DOHH2 (cell line): Measurements from ENCODE around the gene PHOSPHO1.
"Not testable (repeated sequence)": the region's sequence is repeated elsewhere in the genome, so short reads cannot be mapped to it uniquely, and the experiment has no call there.

Source experiments
- H3F3A ChIP-seq: fragments of 200-600 bp; sonication (generic), shearing (Covaris generic); 2 replicates; pipeline ENCODE4 v1.6.0; 2016; ENCODE audit warnings: antibody characterized with exemption, mild to moderate bottlenecking; ENCODE audit not compliant: control insufficient read depth, insufficient read depth
- H3K27ac ChIP-seq: fragments of 200-600 bp; sonication (generic); 2 replicates; pipeline ENCODE4 v1.5.1; 2014; ENCODE audit warnings: low read depth, mild to moderate bottlenecking, low read length, moderate library complexity
- H3K27me3 ChIP-seq: fragments of 200-600 bp; sonication (generic); 2 replicates; pipeline ENCODE4 v1.6.1; 2014; ENCODE audit warnings: mild to moderate bottlenecking, low read length, mixed read lengths; ENCODE audit not compliant: control insufficient read depth
- H3K36me3 ChIP-seq: fragments of 200-600 bp; sonication (generic); 2 replicates; pipeline ENCODE4 v1.6.1; 2014; ENCODE audit warnings: mild to moderate bottlenecking, low read length, moderate library complexity, mixed read lengths; ENCODE audit not compliant: control insufficient read depth
- H3K4me1 ChIP-seq: fragments of 200-600 bp; sonication (generic); 2 replicates; pipeline ENCODE4 v1.6.1; 2014; ENCODE audit warnings: mild to moderate bottlenecking, low read length, mixed read lengths; ENCODE audit not compliant: control insufficient read depth
- H3K4me2 ChIP-seq: fragments of 200-600 bp; sonication (generic); 2 replicates; pipeline ENCODE4 v1.6.0; 2014; ENCODE audit warnings: mild to moderate bottlenecking, low read length, moderate library complexity
- H3K4me3 ChIP-seq: fragments of 200-600 bp; sonication (generic); 2 replicates; pipeline ENCODE4 v1.5.1; 2014; ENCODE audit warnings: mild to moderate bottlenecking, low read length, mixed read lengths
- H3K79me2 ChIP-seq: fragments of 200-600 bp; sonication (generic); 2 replicates; pipeline ENCODE4 v1.6.1; 2014; ENCODE audit warnings: mild to moderate bottlenecking, low read length, mixed read lengths; ENCODE audit not compliant: control insufficient read depth
- H3K9me2 ChIP-seq: fragments of 200-600 bp; sonication (generic); replicated peaks from 2 replicates; pipeline ENCODE4 v1.6.1; 2014; ENCODE audit warnings: mild to moderate bottlenecking, low read length, mixed read lengths; ENCODE audit not compliant: control insufficient read depth
- H3K9me3 ChIP-seq: fragments of 200-600 bp; sonication (generic); 2 replicates; pipeline ENCODE4 v1.6.1; 2014; ENCODE audit warnings: antibody characterized with exemption, low read length, mixed read lengths; ENCODE audit not compliant: control insufficient read depth, insufficient read depth
- H4K20me1 ChIP-seq: fragments of 200-600 bp; sonication (generic); 2 replicates; pipeline ENCODE4 v1.6.0; 2014; ENCODE audit warnings: low read depth, mild to moderate bottlenecking, antibody characterized with exemption, low read length, moderate library complexity; ENCODE audit not compliant: control insufficient read depth, insufficient read depth
- CTCF ChIP-seq: fragments of 200-600 bp; sonication (generic); IDR thresholded peaks from one replicate; pipeline ENCODE4 v1.5.1; 2014; ENCODE audit warnings: antibody characterized with exemption, mild to moderate bottlenecking, low read depth, low read length; ENCODE audit not compliant: poor library complexity, severe bottlenecking
- EZH2phosphoT487 ChIP-seq: fragments of 200-600 bp; sonication (generic); IDR thresholded peaks from 2 replicates; pipeline ENCODE4 v1.6.1; 2017; ENCODE audit warnings: borderline replicate concordance, mild to moderate bottlenecking, antibody characterized with exemption, low read length, moderate library complexity, mixed read lengths

PHOSPHO1 gene, protein sequence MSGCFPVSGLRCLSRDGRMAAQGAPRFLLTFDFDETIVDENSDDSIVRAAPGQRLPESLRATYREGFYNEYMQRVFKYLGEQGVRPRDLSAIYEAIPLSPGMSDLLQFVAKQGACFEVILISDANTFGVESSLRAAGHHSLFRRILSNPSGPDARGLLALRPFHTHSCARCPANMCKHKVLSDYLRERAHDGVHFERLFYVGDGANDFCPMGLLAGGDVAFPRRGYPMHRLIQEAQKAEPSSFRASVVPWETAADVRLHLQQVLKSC

DNA sequence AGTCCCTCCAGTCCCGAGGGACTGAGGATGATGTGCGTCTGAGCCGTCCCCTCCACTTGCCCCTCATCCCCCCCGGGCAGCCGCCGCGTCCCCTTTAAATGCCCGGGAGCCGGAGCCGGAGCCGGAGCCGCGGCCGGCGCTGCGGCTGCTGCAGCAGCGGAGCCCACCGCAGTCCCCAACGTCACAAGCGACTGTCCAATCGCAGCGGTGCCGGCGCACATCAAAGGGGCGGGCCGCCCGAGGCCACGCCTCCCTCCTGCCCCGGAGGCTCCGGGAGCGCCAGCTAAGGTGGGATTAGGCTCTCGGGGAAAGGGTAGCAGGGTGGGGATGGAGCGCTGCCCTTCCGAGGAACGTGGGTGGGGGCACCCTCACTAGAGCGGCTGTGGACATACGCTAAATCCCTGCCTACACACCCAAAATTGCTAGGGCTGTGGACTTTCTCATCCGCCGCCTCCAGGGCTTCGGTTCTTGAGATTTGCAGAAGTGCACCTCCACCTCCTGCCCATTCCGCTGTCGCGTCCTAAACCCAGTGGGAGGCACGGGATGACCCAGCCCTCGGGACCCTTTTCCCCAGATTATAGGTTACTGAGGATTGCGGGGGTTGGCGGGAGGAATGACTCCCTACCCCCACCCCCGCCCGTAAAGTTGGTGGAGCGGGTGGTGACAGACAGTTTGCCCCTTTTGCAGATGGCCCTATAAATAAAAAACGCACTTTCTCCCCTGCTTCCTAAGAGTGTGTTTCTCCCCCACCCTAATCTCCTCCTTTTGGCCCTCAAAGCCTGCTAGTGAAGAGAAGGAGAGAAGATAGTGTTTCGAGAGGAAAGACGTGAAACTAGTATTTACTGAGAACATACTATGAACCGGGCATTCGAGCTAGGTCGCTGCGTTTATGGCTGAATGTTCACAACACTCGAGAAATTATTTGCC lies at the start of gene PHOSPHO1:
PHOSPHO1 (minus strand) TSS at position 152 of the 927 bp plus-strand sequence. CDS start 4,096 bp downstream, outside the sequence.
- H3K27ac ChIP-seq = no peak within 1 kb of the TSS
- peaks cover 40% of the 10 kb centered on the region for H3K27me3 ChIP-seq
- H3F3A ChIP-seq = no peaks in the 10 kb centered on the region
- no peaks in the 10 kb centered on the region for H3K9me3 ChIP-seq
- TF ChIP-seq EZH2phosphoT487 = 0 out of 2 replicates have a peak, but pooled peaks have one; percentile 24
- TF ChIP-seq CTCF = no peak
- H3K36me3 ChIP-seq = no peaks in the 10 kb centered on the region
- no peaks in the 10 kb centered on the region for H3K9me2 ChIP-seq
- H4K20me1 ChIP-seq = no peaks in the 10 kb centered on the region
- peaks cover 17% of the 10 kb centered on the region for H3K4me1 ChIP-seq
- H3K4me3 ChIP-seq = peak within 1 kb of the TSS; percentile 82
- H3K79me2 ChIP-seq = no peaks in the 10 kb centered on the region
- peak within 1 kb of the TSS; percentile 95 for H3K4me2 ChIP-seq

DNA sequence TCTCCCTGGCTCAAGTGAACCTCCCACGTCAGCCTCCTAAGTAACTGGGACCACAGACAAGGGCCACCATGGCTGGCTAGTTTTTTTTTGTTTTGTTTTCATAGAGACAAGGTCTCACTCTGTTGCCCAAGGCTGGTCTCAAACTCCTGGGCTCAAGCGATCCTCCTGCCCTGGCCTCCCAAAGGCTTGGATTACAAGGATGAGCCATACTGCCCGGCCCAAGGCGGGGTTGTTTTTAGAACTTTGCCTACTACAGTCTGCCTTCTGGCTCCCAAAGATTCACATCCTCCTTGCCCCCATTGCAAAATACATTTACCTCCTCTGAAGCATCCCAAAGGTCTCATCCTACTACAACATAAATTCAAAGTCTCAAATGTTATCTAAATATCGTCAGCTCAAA lies 49.5 kb upstream of the PHOSPHO1 start:
- Histone ChIP-seq H3K9me3 (no peaks in the 10 kb centered on the region), H3K36me3 (no peaks in the 10 kb centered on the region), H3K4me2 (no peak overlapping the region), H3K27me3 (peaks cover 4% of the 10 kb centered on the region), H3K4me3 (no peak overlapping the region), H3F3A (no peaks in the 10 kb centered on the region), H3K27ac (no peak overlapping the region), H4K20me1 (no peaks in the 10 kb centered on the region), H3K79me2 (no peaks in the 10 kb centered on the region), H3K9me2 (no peaks in the 10 kb centered on the region), H3K4me1 (no peaks in the 10 kb centered on the region)
- no peak for TF ChIP-seq CTCF
- no peak for TF ChIP-seq EZH2phosphoT487

- H3K27me3 ChIP-seq, H3K4me3 ChIP-seq, H3K79me2 ChIP-seq, H3K4me1 ChIP-seq, H3K9me2 ChIP-seq, H3K36me3 ChIP-seq, H3F3A ChIP-seq, H4K20me1 ChIP-seq, H3K9me3 ChIP-seq, H3K27ac ChIP-seq, H3K4me2 ChIP-seq: not testable (repeated sequence)
Observed at GRCh38 chr17:49279263-49280015, 48.9 kb upstream of the PHOSPHO1 start.
